IMR-90 (cell line): ENCODE data around the gene FNDC3A. TPM values are rescaled to one million over a fixed set of nuclear protein-coding genes. Genes with fewer than 3 reads are reported as not detected.

Experiments
- ATAC-seq: fragments of 200-7000 bp; cut with Tn5 transposase; 2 replicates; pipeline ENCODE4 v1.9.1; 2020; ENCODE audit warnings: low read depth, mild to moderate bottlenecking, moderate library complexity
- BruUV-seq: library from RNA; stranded (reverse); fragments of 400-500 nt; replicated peaks from 2 replicates; lab custom pipeline; 2021; lab: Mats Ljungman, UMichigan
- CTCF ChIA-PET: fragments of 300-600 bp; formaldehyde crosslinking; extraction: SDS; loops from one replicate; lab custom pipeline; 2021; ENCODE audit warnings: antibody characterized with exemption; lab: Yijun Ruan, JAX
- POLR2A ChIA-PET: fragments of 300-600 bp; sonication (Branson Sonifier 250); formaldehyde crosslinking; loops from one replicate; lab custom pipeline; 2022; ENCODE audit warnings: antibody characterized with exemption; ENCODE audit not compliant: unreplicated experiment; lab: Charles Lee
- DNase-seq: peaks from one replicate; pipeline ENCODE4 v3.0.0; 2013
- H2AFZ ChIP-seq: replicated peaks from 2 replicates; pipeline ENCODE3; 2013; ENCODE audit warnings: low read length, mild to moderate bottlenecking; ENCODE audit not compliant: poor library complexity
- H2AK5ac ChIP-seq: 2 replicates; pipeline ENCODE4 v1.6.1; 2013; ENCODE audit warnings: low read depth, low read length, inconsistent platforms
- H2AK9ac ChIP-seq: replicated peaks from 2 replicates; pipeline ENCODE3; 2013; ENCODE audit warnings: mild to moderate bottlenecking, low read depth, low read length, moderate library complexity; ENCODE audit not compliant: poor library complexity
- H2BK120ac ChIP-seq: 2 replicates; pipeline ENCODE4 v1.6.1; 2013; ENCODE audit warnings: low read depth, low read length, inconsistent platforms
- H2BK15ac ChIP-seq: 3 replicates; pipeline ENCODE4 v1.6.1; 2013; ENCODE audit warnings: low read depth, low read length, inconsistent platforms
- H2BK20ac ChIP-seq: 2 replicates; pipeline ENCODE4 v1.6.1; 2013; ENCODE audit warnings: low read depth, mild to moderate bottlenecking, inconsistent platforms, low read length, moderate library complexity
- H2BK5ac ChIP-seq: 2 replicates; pipeline ENCODE4 v1.6.1; 2013; ENCODE audit warnings: mild to moderate bottlenecking, low read depth, low read length, inconsistent platforms; ENCODE audit not compliant: poor library complexity, severe bottlenecking
- H3K14ac ChIP-seq: replicated peaks from 2 replicates; pipeline ENCODE4 v1.6.1; 2013; ENCODE audit warnings: low read depth, low read length, inconsistent platforms
- H3K18ac ChIP-seq: 2 replicates; pipeline ENCODE4 v1.6.1; 2013; ENCODE audit warnings: low read depth, low read length, control low read depth
- H3K23ac ChIP-seq: 2 replicates; pipeline ENCODE4 v1.6.1; 2013; ENCODE audit warnings: low read depth, low read length, inconsistent platforms
- H3K27ac ChIP-seq: 2 replicates; pipeline ENCODE4 v1.5.1; 2013; ENCODE audit warnings: mild to moderate bottlenecking, control low read depth, low read length; ENCODE audit not compliant: insufficient read depth
- H3K27me3 ChIP-seq: 2 replicates; pipeline ENCODE4 v1.6.1; 2013; ENCODE audit warnings: low read length; ENCODE audit not compliant: control insufficient read depth, insufficient read depth
- H3K36me3 ChIP-seq: 2 replicates; pipeline ENCODE4 v1.6.1; 2013; ENCODE audit warnings: low read length, mixed read lengths; ENCODE audit not compliant: control insufficient read depth, insufficient read depth
- H3K4ac ChIP-seq: 2 replicates; pipeline ENCODE4 v1.6.1; 2013; ENCODE audit warnings: low read depth, low read length, inconsistent platforms
- H3K4me1 ChIP-seq: 2 replicates; pipeline ENCODE4 v1.6.1; 2013; ENCODE audit warnings: low read length, mixed read lengths; ENCODE audit not compliant: control insufficient read depth, insufficient read depth
- H3K4me2 ChIP-seq: 2 replicates; pipeline ENCODE4 v1.6.1; 2013; ENCODE audit warnings: low read depth, mild to moderate bottlenecking, control low read depth, low read length, moderate library complexity
- H3K4me3 ChIP-seq: 2 replicates; pipeline ENCODE4 v1.5.1; 2013; ENCODE audit warnings: low read depth, mild to moderate bottlenecking, control low read depth, low read length, moderate library complexity; ENCODE audit not compliant: insufficient read depth
- H3K56ac ChIP-seq: 2 replicates; pipeline ENCODE4 v1.6.1; 2013; ENCODE audit warnings: low read length, inconsistent platforms; ENCODE audit not compliant: insufficient read depth; ENCODE audit errors: extremely low read depth
- H3K79me1 ChIP-seq, 2 experiments: 2 replicates each; pipeline ENCODE4 v1.6.1; 2013; ENCODE audit warnings: low read length in 2 of 2, inconsistent platforms in 1 of 2, low read depth in 1 of 2
- H3K9ac ChIP-seq: 2 replicates; pipeline ENCODE4 v1.6.1; 2013; ENCODE audit warnings: low read depth, low read length, control low read depth
- H3K9me1 ChIP-seq: 2 replicates; pipeline ENCODE4 v1.6.1; 2013; ENCODE audit warnings: low read length, inconsistent platforms; ENCODE audit not compliant: insufficient read depth
- H3K9me3 ChIP-seq: 2 replicates; pipeline ENCODE4 v1.6.1; 2013; ENCODE audit warnings: low read length; ENCODE audit not compliant: control insufficient read depth, insufficient read depth
- H4K20me1 ChIP-seq: 2 replicates; pipeline ENCODE4 v1.6.1; 2013; ENCODE audit warnings: low read length, inconsistent platforms; ENCODE audit not compliant: insufficient read depth
- H4K5ac ChIP-seq: 2 replicates; pipeline ENCODE4 v1.6.1; 2013; ENCODE audit warnings: mild to moderate bottlenecking, low read depth, low read length, control low read depth
- H4K8ac ChIP-seq, 2 experiments: 2 replicates each; pipeline ENCODE4 v1.6.1; 2013; ENCODE audit warnings: low read depth in 2 of 2, low read length in 2 of 2, control low read depth in 1 of 2, inconsistent platforms in 1 of 2
- H4K91ac ChIP-seq: 2 replicates; pipeline ENCODE4 v1.6.1; 2013; ENCODE audit warnings: low read depth, low read length, inconsistent platforms; ENCODE audit not compliant: insufficient read depth
- BHLHE40 ChIP-seq: fragments of 150-350 bp; IDR thresholded peaks from 2 replicates; pipeline ENCODE4 v1.6.1; 2016; ENCODE audit warnings: mild to moderate bottlenecking, low read depth, low read length
- CEBPB ChIP-seq: IDR thresholded peaks from 2 replicates; pipeline ENCODE4 v1.6.1; 2012; ENCODE audit warnings: low read depth, low read length, improper control_type of control experiment
- CHD1 ChIP-seq: IDR thresholded peaks from 2 replicates; pipeline ENCODE4 v1.6.1; 2012; ENCODE audit warnings: low read depth, low read length, improper control_type of control experiment
- CTCF ChIP-seq: conservative IDR thresholded peaks from 2 replicates; pipeline ENCODE4 v1.5.1; 2012; ENCODE audit warnings: mild to moderate bottlenecking, low read depth, low read length, improper control_type of control experiment
- FOS ChIP-seq: fragments of 150-350 bp; IDR thresholded peaks from 2 replicates; pipeline ENCODE4 v1.6.1; 2016; ENCODE audit warnings: low read depth, low read length
- MAFK ChIP-seq: IDR thresholded peaks from 2 replicates; pipeline ENCODE4 v1.6.1; 2012; ENCODE audit warnings: low read depth, low read length, improper control_type of control experiment
- MAZ ChIP-seq: IDR thresholded peaks from 2 replicates; pipeline ENCODE4 v1.6.1; 2012; ENCODE audit warnings: low read depth, mild to moderate bottlenecking, low read length, improper control_type of control experiment, moderate library complexity, borderline replicate concordance
- MXI1 ChIP-seq: IDR thresholded peaks from 2 replicates; pipeline ENCODE4 v1.6.1; 2012; ENCODE audit warnings: low read depth, mild to moderate bottlenecking, low read length, moderate library complexity, borderline replicate concordance
- NFE2L2 ChIP-seq: fragments of 150-350 bp; IDR thresholded peaks from 2 replicates; pipeline ENCODE4 v1.6.1; 2016; ENCODE audit warnings: low read depth, mild to moderate bottlenecking, low read length
- POLR2A ChIP-seq: IDR thresholded peaks from 2 replicates; pipeline ENCODE4 v1.6.1; 2012; ENCODE audit warnings: mild to moderate bottlenecking, low read depth, low read length
- RAD21 ChIP-seq: IDR thresholded peaks from 2 replicates; pipeline ENCODE4 v1.6.1; 2012; ENCODE audit warnings: low read length, improper control_type of control experiment
- RCOR1 ChIP-seq: IDR thresholded peaks from 2 replicates; pipeline ENCODE4 v1.6.1; 2012; ENCODE audit warnings: mild to moderate bottlenecking, low read length, improper control_type of control experiment; ENCODE audit not compliant: insufficient replicate concordance
- RFX5 ChIP-seq: IDR thresholded peaks from 2 replicates; pipeline ENCODE4 v1.8.0; 2012; ENCODE audit warnings: low read depth, mild to moderate bottlenecking, low read length, moderate library complexity
- SMC3 ChIP-seq: fragments of 150-350 bp; IDR thresholded peaks from 2 replicates; pipeline ENCODE4 v1.6.1; 2016; ENCODE audit warnings: low read depth, mild to moderate bottlenecking, antibody characterized with exemption, low read length, moderate library complexity
- WGBS, 2 experiments: methylation state at CpG; one replicate each; pipeline versions ENCODE4 v1.1.5 to v1.1.7; 2013; ENCODE audit warnings: missing lambda C conversion rate in 2 of 2; ENCODE audit not compliant: insufficient read length in 1 of 2; ENCODE audit errors: extremely low coverage in 2 of 2; 5-methylcytosine and 5-hydroxymethylcytosine counted together
- dilution Hi-C: fragments of 300-500 bp; cut with HindIII; formaldehyde crosslinking; loops from one replicate; pipeline ENCODE4 v1.14.3; 2018; ENCODE audit warnings: low sequenced_read_pairs; ENCODE audit not compliant: unreplicated experiment
- in situ Hi-C: fragments of 300-500 bp; cut with MboI; formaldehyde crosslinking; loops from 3 replicates; pipeline ENCODE4 v1.14.3; 2019; ENCODE audit warnings: low sequenced_read_pairs, inconsistent platforms, mixed read lengths
- intact Hi-C: fragments of 100-400 bp; cut with micrococcal nuclease; formaldehyde crosslinking; loops from 2 replicates; pipeline ENCODE4 v1.10.0; 2022
- polyA plus RNA-seq, 3 experiments: library from polyadenylated mRNA; depleted of rRNA; stranded (reverse); fragments of >200 nt; gene quantifications; 2 replicates each; pipeline ENCODE4 v1.2.3, GENCODE V29; 2012; ENCODE audit warnings: low replicate concordance in 1 of 3
- total RNA-seq: library from RNA; depleted of rRNA; stranded (reverse); fragments of >200 nt; gene quantifications from 2 replicates; pipeline ENCODE4 v1.2.3, GENCODE V29; 2012
- TF ChIP-seq, protein P1 (sequence below): fragments of 150-350 bp; IDR thresholded peaks from 2 replicates; pipeline ENCODE4 v1.6.1; 2016; ENCODE audit warnings: low read depth, mild to moderate bottlenecking, low read length, moderate library complexity, borderline replicate concordance

Gene FNDC3A
- total and polyA plus RNA-seq, 2 of the 4 experiments (the other 2 are of a cell fraction) = 29.2 to 60.4 TPM

GRCh38 chr13:48983331-48983730, 7.6 kb downstream of the FNDC3A start:
- WGBS, 2 experiments = no CpG with 5 or more reads among the region's 1 CpG
- intact Hi-C loops = loop anchor here (10.0 kb wide), 1 partner anchor 221 kb away; no protein-coding TSS in a partner anchor
- POLR2A ChIA-PET = no interaction called here

More at GRCh38 chr13:48983331-48983730, 7.6 kb downstream of the FNDC3A start:
- CTCF ChIA-PET = no interaction called here
- no peaks in the 10 kb centered on the region for H3K9me1 ChIP-seq
- H3K36me3 ChIP-seq = no peaks in the 10 kb centered on the region
- no peak overlapping the region for H2BK120ac ChIP-seq
- no peak overlapping the region for H2AK9ac ChIP-seq
- in situ Hi-C loops = no loop called here
- ATAC-seq (no peak), DNase-seq (no peak)
- no peak overlapping the region for H2BK5ac ChIP-seq
- BruUV-seq = no TSS peak
- no peak overlapping the region for H2AK5ac ChIP-seq
- H2AFZ ChIP-seq = no peak overlapping the region
- no peaks in the 10 kb centered on the region for H3K9me3 ChIP-seq
- no peak overlapping the region for H3K23ac ChIP-seq
- H2BK20ac ChIP-seq = no peak overlapping the region
- H4K8ac ChIP-seq = no peak overlapping the region
- peaks cover 14% of the 10 kb centered on the region for H4K20me1 ChIP-seq
- H3K14ac ChIP-seq = no peak overlapping the region
- no peak overlapping the region for H3K18ac ChIP-seq
- peaks cover 0 to 39% of the 10 kb centered on the region in 2 experiments; a peak in 3 of 4 replicates for H3K79me1 ChIP-seq
- no peak overlapping the region for H3K27ac ChIP-seq
- no peaks in the 10 kb centered on the region for H3K27me3 ChIP-seq
- H3K4me2 ChIP-seq = no peak overlapping the region
- no peak overlapping the region for H2BK15ac ChIP-seq
- H3K56ac ChIP-seq = no peak overlapping the region
- H3K4me1 ChIP-seq = peaks cover 9% of the 10 kb centered on the region
- H3K4me3 ChIP-seq = no peak overlapping the region
- dilution Hi-C loops = no loop called here
- no peak overlapping the region for H4K91ac ChIP-seq
- no peak overlapping the region for H3K9ac ChIP-seq
- TF ChIP-seq CHD1 = no peak
- no peak for TF ChIP-seq RCOR1
- TF ChIP-seq BHLHE40 = no peak
- no peak for TF ChIP-seq MAZ
- TF ChIP-seq RFX5 = no peak
- TF ChIP-seq FOS = no peak
- no peak for TF ChIP-seq MAFK
- no peak for TF ChIP-seq NFE2L2
- no peak for TF ChIP-seq POLR2A
- no peak for TF ChIP-seq CEBPB
- no peak for TF ChIP-seq CTCF
- TF ChIP-seq RAD21 = no peak
- TF ChIP-seq MXI1 = no peak
- TF ChIP-seq SMC3 = no peak
- TF ChIP-seq, protein P1, sequence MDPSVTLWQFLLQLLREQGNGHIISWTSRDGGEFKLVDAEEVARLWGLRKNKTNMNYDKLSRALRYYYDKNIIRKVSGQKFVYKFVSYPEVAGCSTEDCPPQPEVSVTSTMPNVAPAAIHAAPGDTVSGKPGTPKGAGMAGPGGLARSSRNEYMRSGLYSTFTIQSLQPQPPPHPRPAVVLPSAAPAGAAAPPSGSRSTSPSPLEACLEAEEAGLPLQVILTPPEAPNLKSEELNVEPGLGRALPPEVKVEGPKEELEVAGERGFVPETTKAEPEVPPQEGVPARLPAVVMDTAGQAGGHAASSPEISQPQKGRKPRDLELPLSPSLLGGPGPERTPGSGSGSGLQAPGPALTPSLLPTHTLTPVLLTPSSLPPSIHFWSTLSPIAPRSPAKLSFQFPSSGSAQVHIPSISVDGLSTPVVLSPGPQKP = no peak
- H3K4ac ChIP-seq = no peak overlapping the region
- no peak overlapping the region for H4K5ac ChIP-seq
